H9 (cell line): ENCODE results near the gene PID1. TPM values are rescaled to one million over a fixed set of nuclear protein-coding genes. Genes with fewer than 3 reads are reported as not detected.

ENCODE experiments used
- DNase-seq: peaks from one replicate; pipeline ENCODE4 v3.0.0-alpha.2; 2017
- H2AFZ ChIP-seq: one replicate; pipeline ENCODE4 v1.6.1; 2013; ENCODE audit warnings: mild to moderate bottlenecking, low read length, control low read depth, moderate library complexity
- H2AK5ac ChIP-seq: 2 replicates; pipeline ENCODE4 v1.6.1; 2013; ENCODE audit warnings: low read length, control low read depth, mixed read lengths; ENCODE audit not compliant: insufficient read length
- H2BK120ac ChIP-seq: one replicate; pipeline ENCODE4 v1.6.1; 2013; ENCODE audit warnings: low read depth, mild to moderate bottlenecking, low read length, control low read depth, inconsistent platforms; ENCODE audit not compliant: poor library complexity, severe bottlenecking
- H2BK12ac ChIP-seq: 2 replicates; pipeline ENCODE4 v1.6.1; 2013; ENCODE audit warnings: low read length, control low read depth, mixed read lengths, low read depth; ENCODE audit not compliant: insufficient read length
- H2BK15ac ChIP-seq: 2 replicates; pipeline ENCODE4 v1.6.1; 2013; ENCODE audit warnings: low read depth, low read length, control low read depth
- H2BK20ac ChIP-seq: one replicate; pipeline ENCODE4 v1.6.1; 2013; ENCODE audit warnings: low read depth, mild to moderate bottlenecking, low read length, control low read depth, inconsistent platforms; ENCODE audit not compliant: poor library complexity, severe bottlenecking
- H2BK5ac ChIP-seq: 2 replicates; pipeline ENCODE4 v1.6.1; 2013; ENCODE audit warnings: low read length, control low read depth, mixed read lengths; ENCODE audit not compliant: insufficient read length
- H3K14ac ChIP-seq: 2 replicates; pipeline ENCODE4 v1.6.1; 2013; ENCODE audit warnings: low read length, control low read depth; ENCODE audit not compliant: insufficient read depth
- H3K18ac ChIP-seq: 2 replicates; pipeline ENCODE4 v1.6.1; 2013; ENCODE audit warnings: low read depth, mild to moderate bottlenecking, mixed read lengths, low read length, control low read depth; ENCODE audit not compliant: insufficient read length
- H3K23ac ChIP-seq: 2 replicates; pipeline ENCODE4 v1.6.1; 2013; ENCODE audit warnings: low read length, control low read depth, mixed read lengths, low read depth; ENCODE audit not compliant: insufficient read length
- H3K23me2 ChIP-seq: 2 replicates; pipeline ENCODE4 v1.6.1; 2013; ENCODE audit warnings: low read depth, mild to moderate bottlenecking, mixed read lengths, low read length, control low read depth; ENCODE audit not compliant: insufficient read length, poor library complexity, severe bottlenecking
- H3K27ac ChIP-seq: 2 replicates; pipeline ENCODE4 v1.5.1; 2013; ENCODE audit warnings: low read length, control low read depth, mixed read lengths, low read depth; ENCODE audit not compliant: insufficient read length
- H3K27me3 ChIP-seq: 2 replicates; pipeline ENCODE4 v1.6.1; 2013; ENCODE audit warnings: low read length, control low read depth, inconsistent platforms; ENCODE audit not compliant: insufficient read depth
- H3K4ac ChIP-seq: 2 replicates; pipeline ENCODE4 v1.6.1; 2013; ENCODE audit warnings: low read depth, mild to moderate bottlenecking, control low read depth, inconsistent platforms, low read length, moderate library complexity
- H3K4me1 ChIP-seq: 2 replicates; pipeline ENCODE4 v1.6.1; 2013; ENCODE audit warnings: low read length, control low read depth, inconsistent platforms; ENCODE audit not compliant: insufficient read depth
- H3K4me2 ChIP-seq: 2 replicates; pipeline ENCODE4 v1.6.1; 2013; ENCODE audit warnings: low read length, control low read depth, mixed read lengths; ENCODE audit not compliant: insufficient read length, insufficient read depth
- H3K56ac ChIP-seq: 2 replicates; pipeline ENCODE4 v1.6.1; 2013; ENCODE audit warnings: low read depth, mild to moderate bottlenecking, mixed read lengths, low read length, control low read depth; ENCODE audit not compliant: insufficient read length
- H3K79me1 ChIP-seq: 2 replicates; pipeline ENCODE4 v1.6.1; 2013; ENCODE audit warnings: low read depth, mild to moderate bottlenecking, moderate library complexity, low read length, control low read depth, inconsistent platforms; ENCODE audit not compliant: insufficient read depth, poor library complexity, severe bottlenecking
- H3K79me2 ChIP-seq: 2 replicates; pipeline ENCODE4 v1.6.1; 2013; ENCODE audit warnings: low read length, control low read depth, inconsistent platforms; ENCODE audit not compliant: insufficient read depth
- H3K9ac ChIP-seq: 2 replicates; pipeline ENCODE4 v1.6.1; 2013; ENCODE audit warnings: low read length, control low read depth, mixed read lengths; ENCODE audit not compliant: insufficient read length; ENCODE audit errors: extremely low read depth
- H3K9me3 ChIP-seq: one replicate; pipeline ENCODE4 v1.6.1; 2013; ENCODE audit warnings: low read depth, low read length, inconsistent platforms; ENCODE audit not compliant: control insufficient read depth
- H3T11ph ChIP-seq: one replicate; pipeline ENCODE4 v1.6.1; 2013; ENCODE audit warnings: mild to moderate bottlenecking, low read length, control low read depth, inconsistent platforms
- H4K20me1 ChIP-seq: one replicate; pipeline ENCODE4 v1.6.1; 2013; ENCODE audit not compliant: control insufficient read depth, insufficient read length, insufficient read depth
- H4K5ac ChIP-seq: 2 replicates; pipeline ENCODE4 v1.6.1; 2013; ENCODE audit warnings: low read depth, mild to moderate bottlenecking, mixed read lengths, low read length, control low read depth; ENCODE audit not compliant: insufficient read length
- H4K8ac ChIP-seq: replicated peaks from 2 replicates; pipeline ENCODE4 v1.6.1; 2013; ENCODE audit warnings: low read length, control low read depth, mixed read lengths, low read depth; ENCODE audit not compliant: insufficient read length
- H4K91ac ChIP-seq: 2 replicates; pipeline ENCODE4 v1.6.1; 2013; ENCODE audit warnings: low read depth, mild to moderate bottlenecking, moderate library complexity, mixed read lengths, low read length, control low read depth; ENCODE audit not compliant: insufficient read length
- H3K27ac Mint-ChIP-seq, 3 experiments: 2 replicates in 2 of 3; 3 replicates in 1 of 3; pipeline ENCODE4 v1.8.0; 2020 to 2021; ENCODE audit warnings: mixed read lengths in 3 of 3, mild to moderate bottlenecking in 1 of 3, moderate library complexity in 1 of 3
- H3K27me3 Mint-ChIP-seq: 2 replicates; pipeline ENCODE4 v1.8.0; 2021; ENCODE audit warnings: low read depth, mild to moderate bottlenecking, moderate library complexity, mixed read lengths
- H3K36me3 Mint-ChIP-seq, 3 experiments: 2 replicates in 2 of 3; 3 replicates in 1 of 3; pipeline ENCODE4 v1.8.0; 2020 to 2021; ENCODE audit warnings: low read depth in 3 of 3, mixed read lengths in 3 of 3; ENCODE audit not compliant: insufficient read depth in 1 of 3
- H3K4me1 Mint-ChIP-seq, 2 experiments: 2 replicates each; pipeline ENCODE4 v1.8.0; 2020; ENCODE audit warnings: mixed read lengths in 2 of 2
- H3K4me3 Mint-ChIP-seq, 2 experiments: 2 replicates in 1 of 2; 3 replicates in 1 of 2; pipeline ENCODE4 v1.8.0; 2020 to 2021; ENCODE audit warnings: mild to moderate bottlenecking in 2 of 2, mixed read lengths in 2 of 2, moderate library complexity in 1 of 2
- H3K9me3 Mint-ChIP-seq, 2 experiments: 2 replicates in 1 of 2; 3 replicates in 1 of 2; pipeline ENCODE4 v1.8.0; 2020; ENCODE audit warnings: mild to moderate bottlenecking in 2 of 2, mixed read lengths in 2 of 2, moderate library complexity in 1 of 2
- WGBS: extraction: QIAGEN DNeasy Blood & Tissue Kit; methylation state at CpG from one replicate; pipeline ENCODE4 v1.1.7; 2013; ENCODE audit warnings: missing lambda C conversion rate, low lambda C conversion rate, mixed read lengths; ENCODE audit not compliant: insufficient read length; ENCODE audit errors: extremely low coverage; 5-methylcytosine and 5-hydroxymethylcytosine counted together
- total RNA-seq: library from RNA; stranded (reverse); gene quantifications from 2 replicates; pipeline ENCODE4 v1.2.1, GENCODE V29; 2021
- TF ChIP-seq, protein P1 (sequence below): fragments of 200-600 bp; sonication (generic); conservative IDR thresholded peaks from 3 replicates; pipeline ENCODE4 v1.8.0; 2021; ENCODE audit warnings: antibody characterized with exemption, mild to moderate bottlenecking

The PID1 gene
- total RNA-seq, 1 experiment from 2014 or later: 1.4 TPM

DNA sequence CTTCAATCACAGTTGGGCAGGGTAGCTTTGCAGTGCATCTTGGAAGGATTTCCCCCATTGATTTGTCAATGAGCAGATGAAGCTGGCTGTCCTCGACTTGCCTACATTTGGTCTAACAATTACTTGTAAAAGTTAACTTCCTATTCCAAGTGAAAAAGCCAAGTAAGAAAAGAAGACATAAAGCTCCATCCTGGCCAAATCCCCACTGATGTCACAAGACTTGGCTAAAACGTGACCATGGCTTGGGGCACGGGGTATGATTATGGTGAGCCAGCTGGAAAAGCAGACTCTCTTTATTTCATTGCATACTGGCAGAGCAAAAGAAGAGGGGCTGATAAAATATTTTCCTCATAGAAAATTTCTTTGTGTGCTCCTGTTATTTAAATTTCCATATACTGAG, 25.4 kb upstream of the PID1 start:
- no peaks in the 10 kb centered on the region; a peak in 1 of 4 replicates for H3K4me1 Mint-ChIP-seq
- Histone ChIP-seq H4K8ac (no peak overlapping the region), H3K9me3 (no peaks in the 10 kb centered on the region), H3K79me2 (no peaks in the 10 kb centered on the region), H2BK20ac (no peak overlapping the region), H4K5ac (no peak overlapping the region), H3K9ac (no peak overlapping the region), H3K27me3 (no peaks in the 10 kb centered on the region), H4K20me1 (no peaks in the 10 kb centered on the region), H3K27ac (no peak overlapping the region), H3K4me1 (no peaks in the 10 kb centered on the region), H3K79me1 (no peaks in the 10 kb centered on the region), H2BK15ac (no peak overlapping the region), H2BK5ac (no peak overlapping the region), H3K14ac (no peak overlapping the region), H4K91ac (no peak overlapping the region), H3K56ac (no peak overlapping the region), H3K4me2 (no peak overlapping the region), H3T11ph (no peak overlapping the region), H2AK5ac (no peak overlapping the region), H2BK12ac (no peak overlapping the region), H3K23ac (no peak overlapping the region), H3K18ac (no peak overlapping the region), H3K23me2 (no peaks in the 10 kb centered on the region), H3K4ac (no peak overlapping the region), H2BK120ac (no peak overlapping the region), H2AFZ (no peak overlapping the region)
- no peaks in the 10 kb centered on the region for H3K36me3 Mint-ChIP-seq
- H3K4me3 Mint-ChIP-seq: no peak overlapping the region
- TF ChIP-seq, protein P1, sequence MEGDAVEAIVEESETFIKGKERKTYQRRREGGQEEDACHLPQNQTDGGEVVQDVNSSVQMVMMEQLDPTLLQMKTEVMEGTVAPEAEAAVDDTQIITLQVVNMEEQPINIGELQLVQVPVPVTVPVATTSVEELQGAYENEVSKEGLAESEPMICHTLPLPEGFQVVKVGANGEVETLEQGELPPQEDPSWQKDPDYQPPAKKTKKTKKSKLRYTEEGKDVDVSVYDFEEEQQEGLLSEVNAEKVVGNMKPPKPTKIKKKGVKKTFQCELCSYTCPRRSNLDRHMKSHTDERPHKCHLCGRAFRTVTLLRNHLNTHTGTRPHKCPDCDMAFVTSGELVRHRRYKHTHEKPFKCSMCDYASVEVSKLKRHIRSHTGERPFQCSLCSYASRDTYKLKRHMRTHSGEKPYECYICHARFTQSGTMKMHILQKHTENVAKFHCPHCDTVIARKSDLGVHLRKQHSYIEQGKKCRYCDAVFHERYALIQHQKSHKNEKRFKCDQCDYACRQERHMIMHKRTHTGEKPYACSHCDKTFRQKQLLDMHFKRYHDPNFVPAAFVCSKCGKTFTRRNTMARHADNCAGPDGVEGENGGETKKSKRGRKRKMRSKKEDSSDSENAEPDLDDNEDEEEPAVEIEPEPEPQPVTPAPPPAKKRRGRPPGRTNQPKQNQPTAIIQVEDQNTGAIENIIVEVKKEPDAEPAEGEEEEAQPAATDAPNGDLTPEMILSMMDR: no peak
- DNase-seq: no peak
- H3K27ac Mint-ChIP-seq: no peak overlapping the region
- WGBS: no CpG with 5 or more reads among the region's 3 CpGs
- no peaks in the 10 kb centered on the region; a peak in 1 of 5 replicates for H3K9me3 Mint-ChIP-seq
- 0 out of 2 replicates have a peak, but pooled peaks cover 1% of the 10 kb centered on the region for H3K27me3 Mint-ChIP-seq
